GM12891 (cell line): ENCODE data around the gene NEMF.

Experiments used
- POLR2A ChIP-seq: IDR thresholded peaks from 2 replicates; pipeline ENCODE4 v1.6.1; 2011; ENCODE audit warnings: low read depth, low read length, control low read depth
- POLR2AphosphoS5 ChIP-seq: IDR thresholded peaks from 2 replicates; pipeline ENCODE4 v1.6.1; 2011; ENCODE audit warnings: low read depth, low read length, control low read depth

GRCh38 chr14:49770212-49770817, 82.3 kb downstream of the NEMF start:
- TF ChIP-seq POLR2A (no peak), POLR2AphosphoS5 (peak; percentile 35; the same call in 1 of the 2 replicates)
